Epithelial cell of esophagus (primary cell): ENCODE measurements around the gene GDF2.

ENCODE experiments used
- DNase-seq: peaks from one replicate; pipeline ENCODE4 v3.0.0; 2010; ENCODE audit warnings: low read depth
- H3K4me3 ChIP-seq: 2 replicates; pipeline ENCODE4 v1.5.1; 2011; ENCODE audit warnings: mild to moderate bottlenecking, low read length, control low read depth
- CTCF ChIP-seq: IDR thresholded peaks from 2 replicates; pipeline ENCODE4 v1.5.1; 2011; ENCODE audit warnings: low read depth, mild to moderate bottlenecking, low read length, control low read depth, inconsistent platforms; ENCODE audit not compliant: insufficient read depth; ENCODE audit errors: missing control alignments

The GDF2 gene

GRCh38 chr10:47317251-47317650 is 5.0 kb upstream of the GDF2 start:
- DNase-seq: no peak
- no peak for TF ChIP-seq CTCF
- no peak overlapping the region for H3K4me3 ChIP-seq

- no peak for DNase-seq
- no peak for TF ChIP-seq CTCF
Measured at GRCh38 chr10:47318706-47319105, 3.5 kb upstream of the GDF2 start.

GRCh38 chr10:47319784-47320183 is 2.5 kb upstream of the GDF2 start:
- no peak for TF ChIP-seq CTCF
- no peak for DNase-seq

More at GRCh38 chr10:47318706-47319105, 3.5 kb upstream of the GDF2 start:
- H3K4me3 ChIP-seq: no peak overlapping the region

GRCh38 chr10:47320812-47321211 is 1.4 kb upstream of the GDF2 start:
- DNase-seq: no peak
- no peak for TF ChIP-seq CTCF
- no peak overlapping the region for H3K4me3 ChIP-seq

More at GRCh38 chr10:47319784-47320183, 2.5 kb upstream of the GDF2 start:
- H3K4me3 ChIP-seq: no peak overlapping the region

GRCh38 chr10:47321521-47322195 is 596 bp upstream of the GDF2 start:
- TF ChIP-seq CTCF: no peak
- no peak for DNase-seq

GRCh38 chr10:47323087-47323486 is 833 bp downstream of the GDF2 start:
- no peak overlapping the region for H3K4me3 ChIP-seq
- no peak for DNase-seq
- no peak for TF ChIP-seq CTCF

More at GRCh38 chr10:47321521-47322195, 596 bp upstream of the GDF2 start:
- H3K4me3 ChIP-seq: no peak overlapping the region
